ENCODE results near the gene PPP6R2.
"Not testable (repeated sequence)": the region's sequence is repeated elsewhere in the genome, so short reads cannot be mapped to it uniquely, and the experiment has no call there.

The PPP6R2 gene

DNA sequence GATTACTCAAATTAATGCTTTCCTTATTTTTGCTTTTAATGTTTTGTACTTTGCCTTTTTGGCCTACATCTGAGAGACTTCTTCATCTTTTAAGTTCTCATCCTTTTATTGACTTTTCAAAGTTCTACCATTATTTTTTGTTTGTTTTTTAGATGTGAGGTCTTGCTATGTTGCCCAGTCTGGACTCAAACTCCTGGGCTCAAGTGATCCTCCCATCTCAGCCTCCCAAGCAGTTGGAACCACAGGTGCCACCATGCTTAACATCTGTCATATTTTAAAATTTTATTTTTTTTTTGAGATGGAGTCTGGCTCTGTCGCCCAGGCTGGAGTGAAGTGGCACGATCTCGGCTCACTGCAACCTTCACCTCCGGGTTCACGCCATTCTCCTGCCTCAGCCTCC, 57.8 kb downstream of the PPP6R2 start:
- no peak for DNase-seq (ENCODE audit: low read depth)

DNA sequence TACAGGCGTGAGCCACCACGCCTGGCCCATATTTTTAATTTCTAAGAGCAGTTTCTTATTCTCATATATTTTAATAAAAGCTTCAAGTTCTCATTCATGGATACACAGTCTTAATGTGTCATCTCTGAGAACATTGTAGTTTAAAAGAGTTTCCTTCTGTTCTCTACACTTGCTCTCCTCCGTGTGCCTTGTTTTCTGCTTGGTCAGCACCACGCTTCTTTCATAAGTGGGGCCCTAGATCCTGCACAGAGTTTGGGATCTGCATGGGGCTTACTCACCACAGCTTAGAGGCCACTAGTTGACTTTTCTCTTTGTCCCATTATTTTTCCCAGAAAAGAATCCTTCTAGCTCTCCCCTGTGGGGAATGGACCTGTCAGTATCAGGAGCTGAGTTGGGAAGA, 58.8 kb downstream of the PPP6R2 start:
- DNase-seq (ENCODE audit: low read depth) = no peak

DNA sequence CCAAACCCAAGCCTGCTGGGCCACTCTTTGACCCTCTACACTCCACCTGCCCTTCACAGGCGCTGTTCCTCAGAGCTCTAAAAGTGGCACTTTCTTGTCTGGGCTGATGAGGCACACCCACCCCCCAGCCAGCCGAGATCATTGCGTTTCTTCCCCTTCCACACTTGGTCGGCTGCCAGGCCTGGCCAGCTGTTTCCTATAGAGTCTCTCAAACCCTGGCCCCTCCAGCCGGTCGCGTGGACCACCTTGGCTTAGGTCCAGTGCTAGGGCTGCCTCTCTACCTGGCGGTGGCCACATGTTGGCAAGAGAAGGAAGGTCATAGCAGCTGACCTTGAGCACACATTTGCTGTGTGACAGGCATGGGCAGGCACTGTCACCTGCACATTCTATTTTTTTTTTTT, 60.6 kb downstream of the PPP6R2 start:
- DNase-seq (ENCODE audit: low read depth) = no peak

DNA sequence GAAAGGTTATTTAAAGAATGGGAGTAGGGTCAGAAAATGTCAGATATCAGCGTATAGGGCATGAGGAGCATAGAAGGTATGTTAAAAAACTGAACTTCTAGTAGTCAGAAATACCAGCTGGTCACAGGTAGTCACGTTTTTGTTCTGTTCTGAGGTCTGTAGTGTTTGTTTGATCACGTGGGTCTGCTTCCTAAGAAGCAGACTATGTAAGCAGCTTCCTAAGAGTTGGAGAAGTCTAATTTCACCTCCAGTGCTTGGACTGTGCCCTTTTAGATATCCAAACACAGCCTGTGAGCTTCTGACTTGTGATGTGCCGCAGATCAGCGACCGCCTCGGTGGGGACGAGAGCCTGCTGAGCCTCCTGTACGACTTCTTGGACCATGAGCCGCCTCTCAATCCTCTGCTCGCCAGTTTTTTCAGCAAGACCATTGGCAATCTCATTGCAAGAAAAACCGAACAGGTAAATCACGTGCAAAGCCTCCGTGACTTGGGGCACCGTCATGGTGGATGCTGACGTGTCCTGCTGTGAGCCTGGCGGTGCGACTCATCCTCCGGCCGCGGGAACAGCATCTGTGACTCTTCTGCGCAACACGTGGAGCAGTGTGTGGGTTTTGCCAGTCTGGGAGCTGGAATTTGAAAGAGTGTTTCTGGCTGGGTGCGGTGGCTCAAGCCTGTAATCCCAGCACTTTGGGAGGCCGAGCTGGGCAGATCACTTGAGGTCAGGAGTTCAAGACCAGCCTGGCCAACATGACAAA, 63.5 kb downstream of the PPP6R2 start:
- DNase-seq (ENCODE audit: low read depth) = no peak

DNA sequence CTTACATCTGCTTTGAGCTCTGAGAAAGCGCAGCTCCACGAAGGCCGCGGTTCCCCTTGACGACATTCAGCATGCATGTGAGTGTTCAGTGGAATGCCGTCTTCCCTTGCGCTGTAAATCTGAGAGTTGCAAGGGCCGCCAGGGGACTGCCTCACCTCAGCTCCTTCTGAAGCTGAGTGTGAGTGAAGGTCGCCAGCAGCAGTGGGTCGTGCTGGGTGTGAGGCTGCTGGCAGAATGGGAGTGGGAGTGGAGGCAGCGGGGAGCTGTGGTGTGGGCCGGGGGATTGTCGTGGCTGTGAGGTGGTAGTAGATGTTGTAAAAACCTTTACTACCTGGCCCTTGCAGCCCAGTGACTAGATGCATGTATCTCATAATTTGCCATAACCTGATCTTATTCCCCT, 65.2 kb downstream of the PPP6R2 start:
- DNase-seq (ENCODE audit: low read depth) = no peak

DNA sequence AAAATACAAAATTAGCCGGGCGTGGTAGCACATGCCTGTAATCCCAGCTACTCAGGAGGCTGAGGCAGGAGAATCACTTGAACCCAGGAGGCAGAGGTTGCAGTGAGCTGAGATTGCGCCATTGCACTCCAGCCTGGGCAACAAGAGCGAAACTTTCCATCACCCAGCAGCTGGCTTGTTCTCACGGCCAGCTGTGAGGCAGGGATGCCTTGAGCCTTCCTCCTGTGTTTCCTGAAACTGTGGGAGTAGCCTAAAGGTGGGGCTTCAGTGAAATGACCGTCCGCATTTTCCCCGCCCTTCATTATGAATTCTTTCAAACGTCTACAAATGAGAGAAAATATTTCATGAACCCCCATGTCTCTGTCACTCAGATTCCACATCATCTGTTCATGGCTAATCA, 65.8 kb downstream of the PPP6R2 start:
- DNase-seq (ENCODE audit: low read depth) = not testable (repeated sequence)

DNA sequence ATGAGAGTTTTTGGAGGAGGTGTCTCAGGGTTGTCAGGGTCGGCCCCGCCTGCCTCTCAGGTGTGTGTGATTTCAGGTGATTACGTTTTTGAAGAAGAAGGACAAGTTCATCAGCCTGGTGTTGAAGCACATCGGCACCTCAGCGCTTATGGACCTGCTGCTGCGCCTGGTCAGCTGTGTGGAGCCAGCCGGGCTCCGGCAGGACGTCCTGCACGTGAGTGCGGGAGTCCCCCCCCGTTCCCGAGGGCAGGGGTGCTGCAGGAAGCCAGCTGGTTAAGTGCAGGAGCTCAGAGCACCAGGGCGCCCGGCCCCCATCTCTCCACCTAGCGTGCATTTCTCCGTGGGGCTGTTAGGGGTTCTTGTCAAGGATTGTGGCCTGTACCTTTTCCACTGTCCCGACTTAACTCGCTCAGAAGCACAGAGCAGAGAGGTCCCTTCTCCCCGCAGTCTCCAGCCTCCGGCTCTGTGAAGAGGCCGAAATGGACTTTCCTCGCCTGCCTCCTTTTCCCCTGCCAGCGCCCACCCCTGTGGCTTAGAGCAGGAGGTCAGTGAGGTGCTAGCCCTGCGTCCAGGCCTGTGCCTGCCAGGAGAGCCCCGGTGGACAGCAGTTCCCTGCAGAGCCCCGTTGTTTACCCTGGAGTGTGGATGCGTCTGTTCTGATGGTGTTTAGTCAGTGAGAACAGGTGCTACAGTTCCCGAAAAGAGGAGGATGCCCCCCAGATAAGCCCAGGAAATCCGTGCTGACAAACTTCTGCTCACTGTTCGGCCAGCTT, 71.5 kb downstream of the PPP6R2 start:
- DNase-seq (ENCODE audit: low read depth) = no peak

DNA sequence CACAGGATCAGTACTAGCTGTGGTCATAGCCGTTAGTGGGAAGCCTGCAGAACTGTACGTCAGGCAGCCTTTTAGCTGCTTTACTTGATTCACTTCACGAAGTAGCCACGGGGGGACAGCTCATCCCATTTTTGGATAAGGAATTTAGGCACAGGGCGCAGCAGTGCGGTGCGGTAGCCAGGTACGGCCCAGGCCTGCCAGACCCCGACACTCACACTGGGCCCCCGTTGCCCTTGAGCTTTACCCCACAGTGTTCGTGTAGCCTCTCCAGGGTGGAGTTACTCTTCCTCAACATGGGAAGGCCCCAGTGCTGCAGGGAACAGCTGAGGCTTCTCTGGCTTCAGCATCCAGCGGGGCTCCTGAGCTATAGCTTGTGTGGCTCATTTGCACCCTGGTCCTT, 72.3 kb downstream of the PPP6R2 start:
- DNase-seq (ENCODE audit: low read depth) = no peak

DNA sequence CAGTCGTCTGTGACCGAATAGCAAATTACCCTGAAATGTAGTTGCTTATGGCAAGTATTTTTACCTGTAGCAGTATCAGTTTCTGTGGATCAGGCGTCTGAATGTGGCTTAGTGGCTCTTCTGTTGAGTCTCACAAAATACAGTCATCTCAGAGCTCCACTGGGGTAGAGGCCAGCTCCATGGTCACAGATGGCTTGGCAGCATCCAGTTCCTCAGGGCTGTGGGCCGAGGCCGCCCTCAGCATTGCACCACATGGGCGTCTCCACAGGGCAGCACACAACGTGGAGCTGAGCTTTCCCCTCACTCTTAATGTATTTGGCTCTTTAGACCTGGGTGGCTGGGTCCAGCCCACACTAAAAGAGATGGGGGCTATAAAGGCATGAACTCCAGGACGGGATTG, 73.9 kb downstream of the PPP6R2 start:
- DNase-seq (ENCODE audit: low read depth) = no peak

DNA sequence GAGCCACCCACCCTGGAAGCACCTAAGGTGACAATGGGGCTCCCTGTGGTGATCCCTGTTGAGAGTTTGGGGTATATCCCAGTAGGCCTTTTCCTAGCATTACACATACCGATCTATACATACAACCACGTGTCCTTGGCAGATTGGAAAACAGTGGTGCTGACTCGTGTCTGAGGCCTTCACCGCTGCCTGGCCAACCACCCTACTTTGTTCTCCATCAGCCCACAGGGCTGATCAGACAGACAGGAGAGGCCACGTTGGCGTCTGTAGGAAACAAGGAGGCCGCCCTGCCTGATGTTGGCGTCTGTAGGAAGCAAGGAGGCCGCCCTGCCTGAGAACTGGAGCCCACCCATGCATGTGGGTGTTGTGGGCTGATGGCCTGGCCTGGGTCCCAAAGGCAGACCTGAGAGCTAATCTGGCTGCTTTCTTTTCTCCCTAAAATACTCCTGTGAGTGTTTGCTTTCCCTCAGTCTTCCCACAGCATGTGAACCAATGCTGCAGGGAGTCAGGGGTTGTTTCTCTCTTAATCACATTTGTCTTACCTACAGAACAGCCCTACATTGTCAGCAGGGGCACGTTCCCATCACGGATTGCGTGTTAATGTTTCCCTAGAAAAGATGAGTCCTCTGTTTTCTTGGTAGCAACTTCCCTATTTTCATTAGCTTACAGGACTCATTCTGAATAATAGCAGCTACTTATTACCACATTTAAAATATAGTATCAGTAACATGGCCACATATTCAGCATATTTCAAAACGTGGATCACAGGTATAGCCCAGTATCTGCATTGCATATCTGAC, 74.5 kb downstream of the PPP6R2 start:
- peak; percentile 47 for DNase-seq (ENCODE audit: low read depth)

DNA sequence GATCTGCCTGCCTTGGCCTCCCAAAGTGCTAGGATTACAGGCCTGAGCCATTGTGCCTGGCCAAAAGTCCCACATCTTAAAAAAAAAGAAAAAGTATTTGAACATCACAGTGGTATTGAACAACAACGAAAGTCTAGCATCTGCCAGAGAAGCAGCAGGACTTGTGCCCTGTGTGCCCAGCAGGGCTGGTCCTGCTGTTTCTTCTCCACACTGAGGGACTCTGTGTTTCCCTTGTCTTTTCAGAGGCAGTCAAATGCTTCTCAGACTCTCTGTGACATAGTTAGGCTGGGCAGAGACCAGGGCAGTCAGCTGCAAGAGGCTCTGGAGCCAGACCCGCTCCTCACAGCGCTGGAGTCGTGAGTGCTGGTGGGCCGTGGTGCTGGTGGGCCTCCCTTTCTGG, 75.5 kb downstream of the PPP6R2 start:
- DNase-seq (ENCODE audit: low read depth) = no peak

DNA sequence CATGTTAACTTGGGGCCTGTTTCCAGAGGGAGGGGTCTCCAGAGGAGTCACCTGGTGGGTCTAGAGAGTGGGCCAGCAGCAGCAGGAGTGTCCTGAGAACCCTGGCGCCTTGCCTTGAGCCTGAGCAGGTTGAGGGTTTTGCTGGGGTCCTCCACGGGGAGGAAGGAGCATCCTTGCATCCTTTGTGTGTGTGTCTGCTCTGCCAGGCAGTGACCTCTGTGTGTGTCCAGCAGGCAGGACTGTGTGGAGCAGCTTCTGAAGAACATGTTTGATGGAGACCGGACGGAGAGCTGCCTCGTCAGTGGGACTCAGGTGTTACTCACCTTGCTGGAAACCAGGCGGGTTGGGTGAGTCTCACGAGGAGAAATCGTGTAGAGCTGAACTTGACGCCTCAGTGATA, 76.0 kb downstream of the PPP6R2 start:
- no peak for DNase-seq (ENCODE audit: low read depth)

DNA sequence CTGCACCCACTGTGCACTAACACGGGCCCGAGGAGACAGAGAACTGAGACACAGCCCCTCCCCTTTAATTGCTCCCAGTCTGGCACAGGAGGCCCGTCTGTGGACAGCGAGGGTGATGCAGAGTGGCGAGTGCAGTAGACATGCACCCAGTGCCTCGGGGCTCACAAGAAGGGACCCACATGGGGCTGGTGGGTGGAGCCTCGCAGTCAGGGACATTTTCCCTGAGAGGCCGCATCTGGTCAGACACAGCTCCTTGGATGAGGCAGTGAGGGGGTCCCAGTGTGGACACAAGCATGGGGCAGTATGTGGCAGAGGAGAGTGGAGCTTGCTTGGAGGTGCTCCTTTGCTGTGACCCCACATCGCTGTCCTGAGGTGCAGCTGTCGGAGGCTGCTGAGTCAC, 76.9 kb downstream of the PPP6R2 start:
- DNase-seq (ENCODE audit: low read depth) = no peak

DNA sequence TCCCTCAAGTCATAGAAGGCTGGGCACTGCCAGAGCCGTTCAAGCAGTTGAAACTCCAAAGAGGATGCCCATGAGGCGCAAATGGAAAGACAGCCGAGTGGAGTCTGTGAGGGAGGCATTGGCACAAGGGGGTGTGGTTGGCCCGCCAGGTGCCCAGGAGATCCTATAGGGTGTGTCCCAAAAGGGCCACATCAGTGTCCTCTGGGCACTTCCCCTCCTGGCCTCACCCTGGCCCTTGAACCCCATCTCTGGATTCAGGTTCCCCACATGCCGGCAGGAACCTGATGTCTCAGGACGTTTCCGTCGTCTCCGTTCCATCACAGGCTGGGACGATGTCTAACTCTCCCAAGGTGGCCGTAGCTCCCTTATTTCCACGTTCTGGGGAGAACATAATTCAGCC, 77.5 kb downstream of the PPP6R2 start:
- DNase-seq (ENCODE audit: low read depth) = no peak

DNA sequence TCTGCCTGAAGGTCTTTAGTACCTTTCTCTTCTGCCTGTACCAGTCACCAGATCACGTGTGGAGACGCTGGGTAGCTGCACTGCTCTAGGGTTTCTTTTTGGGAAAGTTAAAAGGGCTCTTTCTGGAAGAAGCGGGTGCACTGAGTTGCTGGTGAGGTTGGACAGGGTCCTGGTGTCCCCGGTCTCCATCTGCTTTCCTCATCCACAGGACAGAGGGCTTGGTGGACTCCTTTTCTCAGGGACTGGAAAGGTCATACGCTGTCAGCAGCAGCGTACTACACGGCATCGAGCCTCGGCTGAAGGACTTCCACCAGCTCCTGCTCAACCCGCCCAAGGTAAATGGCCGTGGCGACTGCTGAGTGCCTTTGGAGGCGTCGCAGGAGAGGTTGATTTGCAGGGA, 78.9 kb downstream of the PPP6R2 start:
- no peak for DNase-seq (ENCODE audit: low read depth)

DNA sequence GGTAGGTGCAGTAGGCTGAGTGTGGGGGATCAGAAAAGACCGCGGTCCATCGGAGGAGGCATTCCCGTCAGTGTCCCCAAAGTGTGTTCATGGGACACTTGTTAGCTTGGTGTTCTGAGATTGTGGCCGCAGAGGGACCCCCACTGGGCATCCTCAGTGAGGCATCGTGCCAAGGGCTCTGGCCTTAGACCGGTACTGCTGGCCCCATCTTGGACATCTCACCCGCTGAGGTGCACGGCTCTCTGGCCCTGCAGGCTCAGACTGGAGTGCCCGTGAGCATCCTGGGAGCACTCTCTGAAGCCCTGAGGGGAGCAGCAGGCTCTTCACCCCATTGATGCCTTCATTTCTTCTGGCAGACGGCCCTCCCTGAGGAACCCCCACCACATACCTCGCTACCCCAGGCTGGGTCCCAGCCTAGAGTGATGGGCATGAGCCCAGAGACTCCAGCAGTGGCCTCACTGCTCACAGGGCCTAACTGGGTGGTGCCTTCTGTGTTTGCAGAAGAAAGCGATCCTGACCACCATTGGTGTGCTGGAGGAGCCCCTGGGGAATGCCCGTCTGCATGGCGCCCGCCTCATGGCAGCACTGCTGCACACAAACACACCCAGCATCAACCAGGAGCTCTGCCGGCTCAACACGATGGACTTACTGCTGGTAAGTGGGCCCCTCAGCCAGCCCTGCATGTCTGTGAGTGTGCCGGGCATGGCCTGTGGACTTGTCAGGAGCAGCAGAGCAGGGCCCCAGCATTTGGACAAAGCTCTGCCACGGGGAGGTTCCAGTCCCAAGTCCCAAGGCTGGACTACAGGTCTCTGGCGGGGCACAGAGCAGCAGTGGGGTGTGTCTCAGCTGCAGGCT, 80.1 kb downstream of the PPP6R2 start:
- DNase-seq (ENCODE audit: low read depth) = no peak

DNA sequence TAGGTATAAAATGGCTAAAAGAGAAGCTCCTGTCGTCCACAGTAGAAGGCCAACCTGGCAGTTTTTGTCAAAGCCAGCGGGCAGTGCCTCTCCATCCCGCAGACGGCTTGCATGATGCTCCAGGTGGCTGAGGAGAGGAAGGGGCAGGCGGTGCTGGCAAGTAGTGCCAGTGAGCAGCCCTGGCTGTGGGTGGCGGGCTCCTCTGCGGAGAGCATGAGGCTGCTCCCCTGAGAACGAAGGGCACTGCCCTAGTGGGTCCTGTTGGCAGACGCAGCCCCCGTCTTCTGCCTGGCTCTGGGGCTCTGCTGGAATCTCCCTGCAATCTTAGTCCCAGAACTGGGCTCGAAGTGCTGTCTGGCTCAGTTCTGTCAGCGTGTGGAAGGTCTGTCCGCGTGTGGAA, 80.8 kb downstream of the PPP6R2 start:
- DNase-seq (ENCODE audit: low read depth) = no peak

DNA sequence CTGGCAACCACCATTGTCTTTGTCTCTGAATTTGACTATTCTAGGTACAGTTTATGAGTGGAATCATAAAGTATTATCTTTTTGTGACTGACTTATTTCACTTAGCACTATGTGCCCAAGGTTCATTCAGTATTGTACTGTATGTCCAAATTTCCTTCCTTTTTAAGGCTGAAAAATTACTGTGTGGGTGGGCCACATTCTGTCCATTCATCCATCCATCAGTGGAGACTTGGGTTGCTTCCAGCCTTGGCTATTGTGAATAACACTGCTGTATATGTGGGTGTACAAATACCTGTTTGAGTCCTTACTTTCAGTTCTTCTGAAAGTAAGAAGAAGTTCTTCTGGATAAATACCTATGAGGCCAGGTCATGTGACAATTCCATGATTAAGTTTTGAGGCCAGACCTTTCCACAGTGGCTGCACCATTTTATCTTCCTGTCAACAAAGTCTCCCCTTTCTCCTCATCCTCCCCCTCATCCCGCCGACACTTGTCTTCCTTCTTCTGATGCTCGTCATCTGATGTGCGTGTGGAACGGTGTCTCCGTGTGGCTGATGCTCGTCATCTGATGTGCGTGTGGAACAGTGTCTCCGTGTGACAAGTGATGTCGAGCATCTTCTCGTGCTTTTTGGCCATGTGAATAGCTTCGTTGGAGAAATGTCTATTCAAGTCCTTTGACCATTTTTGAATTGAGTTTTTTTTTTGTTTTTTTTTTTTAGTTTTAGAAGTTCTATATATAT, 82.2 kb downstream of the PPP6R2 start:
- DNase-seq (ENCODE audit: low read depth) = no peak

DNA sequence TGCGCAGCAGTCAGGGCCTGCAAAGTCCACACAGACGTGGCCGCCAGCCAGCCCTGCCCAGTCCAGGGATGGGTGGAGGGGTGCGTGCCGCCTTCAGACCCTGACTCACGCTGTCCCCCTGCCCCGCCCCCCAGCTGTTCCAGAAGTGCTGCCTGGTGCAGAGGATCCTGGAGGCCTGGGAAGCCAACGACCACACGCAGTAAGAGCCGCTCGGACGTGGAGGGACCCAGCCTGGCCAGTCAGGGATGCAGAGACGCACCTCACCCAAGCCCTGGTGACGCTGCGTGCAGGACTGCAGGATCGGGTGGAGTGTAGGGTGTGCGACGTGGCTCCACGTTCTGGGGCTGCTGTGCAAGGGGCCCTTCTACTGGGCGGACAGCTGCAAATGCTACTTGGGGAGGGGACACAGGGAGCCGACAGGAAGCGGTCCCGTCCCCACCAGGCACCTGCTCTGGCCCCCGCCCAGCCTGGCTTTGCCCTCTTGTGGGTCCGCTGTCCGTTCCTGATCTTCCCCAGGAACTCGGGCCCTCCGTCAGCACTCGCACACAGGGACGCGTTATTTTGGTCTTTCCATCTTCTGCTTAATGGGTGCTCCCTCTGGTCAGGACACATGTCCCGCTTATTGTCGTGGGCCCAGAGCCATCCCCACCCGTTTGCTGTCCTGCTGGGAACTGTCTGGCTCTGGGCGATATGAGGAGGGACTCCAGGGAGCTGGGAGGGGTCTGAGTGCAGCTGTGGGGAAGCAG, 89.2 kb downstream of the PPP6R2 start:
- DNase-seq (ENCODE audit: low read depth) = no peak

DNA sequence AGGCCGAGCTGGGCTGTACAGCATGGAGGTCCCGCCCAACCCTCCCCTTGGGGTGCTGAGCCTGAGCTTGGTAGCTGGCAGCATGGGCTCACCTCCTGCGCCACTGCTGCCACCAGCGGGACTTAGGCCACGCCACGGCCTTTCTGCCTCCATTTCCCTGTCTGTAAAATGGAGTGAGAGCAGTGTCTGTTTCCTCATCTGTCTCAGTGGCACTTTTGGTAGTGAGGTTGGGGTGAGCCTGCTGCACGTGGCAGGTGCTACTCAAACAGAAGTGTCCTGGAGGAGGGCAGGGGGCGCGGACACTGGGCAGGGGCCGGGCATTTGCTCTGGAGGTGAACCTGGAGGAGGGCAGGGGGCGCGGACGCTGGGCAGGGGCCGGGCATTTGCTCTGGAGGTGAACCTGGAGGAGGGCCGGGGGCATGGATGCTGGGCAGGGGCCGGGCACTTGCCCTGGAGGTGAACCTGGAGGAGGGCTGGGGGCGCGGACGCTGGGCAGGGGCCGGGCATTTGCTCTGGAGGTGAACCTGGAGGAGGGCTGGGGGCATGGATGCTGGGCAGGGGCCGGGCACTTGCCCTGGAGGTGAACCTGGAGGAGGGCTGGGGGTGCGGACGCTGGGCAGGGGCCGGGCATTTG, 89.9 kb downstream of the PPP6R2 start:
- not testable (repeated sequence) for DNase-seq (ENCODE audit: low read depth)
